Activated T-helper 1 cell treated with anti-CD3 and anti-CD28 coated beads, Interleukin-2, amount 50 U/mL, for 16 hours (primary cell): ENCODE measurements around the gene DHRS13.
"Not testable (repeated sequence)": the region's sequence is repeated elsewhere in the genome, so short reads cannot be mapped to it uniquely, and the experiment has no call there.

Experiments used
- DNase-seq, 2 donors: peaks; one replicate each; pipeline ENCODE4 v3.0.0-alpha.2; 2020; ENCODE audit warnings: low read depth in 1 of 2, low spot score in 1 of 2

The DHRS13 gene

DNA sequence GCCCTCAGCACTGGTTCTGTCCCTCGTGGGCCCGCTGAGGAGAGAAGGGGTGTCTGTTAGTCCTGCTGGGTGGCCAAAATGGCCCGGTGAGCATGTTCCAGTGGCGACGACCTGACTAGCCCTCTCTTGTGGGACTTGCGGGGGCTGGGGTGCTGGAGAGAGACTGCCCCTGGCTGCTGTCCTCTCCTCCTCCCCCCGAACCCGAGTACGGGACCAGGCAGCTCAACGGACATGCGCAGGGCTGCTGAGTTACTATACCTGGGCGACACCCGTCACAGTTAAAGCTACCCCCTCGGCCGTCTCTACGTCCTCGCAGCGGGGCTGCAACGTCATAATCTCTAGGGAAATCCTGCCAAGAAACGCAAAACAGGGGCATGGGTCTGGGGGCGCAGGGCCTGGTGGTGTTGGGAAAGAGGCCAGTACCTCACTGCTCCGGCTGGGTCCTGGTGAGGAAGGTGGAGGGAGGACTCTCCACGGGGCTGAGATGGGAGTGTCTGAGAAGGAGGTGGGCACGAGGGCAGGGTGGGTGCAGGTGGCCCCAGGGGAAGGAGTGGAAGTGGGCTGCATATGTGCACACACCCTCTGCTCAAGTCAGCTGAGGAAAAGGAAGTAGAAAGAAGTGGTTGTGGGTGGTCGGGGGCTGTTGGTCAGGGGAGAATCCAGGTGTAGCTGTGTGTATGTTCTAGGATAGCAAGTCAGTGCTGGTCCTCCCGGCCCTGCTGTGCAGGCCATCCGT is 18.7 kb downstream of the DHRS13 start:
- no peak for DNase-seq

DNA sequence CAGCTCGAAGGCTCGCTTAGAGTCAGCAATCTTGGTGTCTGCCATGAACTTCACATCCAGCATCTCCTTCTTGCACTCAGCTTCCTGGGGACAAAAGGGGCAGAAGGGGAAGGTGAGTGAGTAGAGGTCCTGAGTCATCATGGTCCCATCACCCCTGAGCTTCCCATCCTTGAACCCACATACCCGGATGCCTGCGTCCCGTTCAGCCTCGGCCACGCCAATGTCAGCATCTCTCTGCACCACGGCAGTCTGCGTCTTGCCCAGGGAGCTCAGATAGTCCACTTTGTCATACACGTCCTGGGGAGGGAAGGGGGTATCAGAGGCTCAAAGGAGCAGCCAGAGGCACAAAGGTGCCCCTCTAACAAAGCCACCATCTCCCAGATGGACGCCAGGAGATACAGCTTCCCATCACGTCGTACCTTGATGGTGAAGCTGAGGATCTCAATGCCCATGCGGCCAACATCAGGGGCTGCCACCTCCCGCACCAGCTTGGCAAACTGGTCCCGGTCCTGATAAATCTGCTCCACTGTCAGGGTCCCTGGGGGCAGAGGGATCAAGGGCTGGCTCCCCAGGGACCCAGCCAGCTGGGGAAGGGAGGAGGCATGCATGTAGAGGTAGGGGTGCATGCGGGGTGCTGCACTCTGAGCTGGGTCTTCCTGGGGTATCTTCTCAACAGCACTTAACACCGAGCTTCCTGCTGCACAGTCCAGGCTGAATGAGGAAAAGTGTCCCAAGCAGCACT is 20.6 kb downstream of the DHRS13 start:
- no peak for DNase-seq

DNA sequence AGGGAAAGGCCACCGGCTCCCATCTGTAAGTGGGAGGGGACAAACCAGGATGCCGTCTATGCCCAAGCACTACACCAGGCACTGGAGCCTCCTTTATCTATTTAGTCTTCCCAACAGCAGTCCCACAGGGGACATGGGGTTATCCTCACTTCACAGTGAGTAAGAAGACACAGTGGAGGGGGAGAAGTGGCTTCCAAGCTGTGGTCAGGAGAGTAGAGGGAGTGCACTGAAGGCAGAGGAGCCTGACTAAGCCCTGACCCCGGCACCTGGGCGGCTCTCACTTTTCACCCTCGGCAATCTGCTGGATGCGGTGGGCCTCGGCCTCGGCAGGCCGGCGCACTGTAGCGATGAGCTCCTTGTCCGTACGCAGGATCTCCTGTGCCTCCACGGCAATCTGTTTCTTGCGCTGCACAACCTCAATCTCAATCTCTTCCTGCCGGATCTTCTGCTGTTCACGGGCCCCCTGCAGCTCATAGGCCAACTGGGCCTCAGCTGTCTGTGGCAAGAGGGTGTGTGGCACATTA is 21.3 kb downstream of the DHRS13 start:
- no peak for DNase-seq

DNA sequence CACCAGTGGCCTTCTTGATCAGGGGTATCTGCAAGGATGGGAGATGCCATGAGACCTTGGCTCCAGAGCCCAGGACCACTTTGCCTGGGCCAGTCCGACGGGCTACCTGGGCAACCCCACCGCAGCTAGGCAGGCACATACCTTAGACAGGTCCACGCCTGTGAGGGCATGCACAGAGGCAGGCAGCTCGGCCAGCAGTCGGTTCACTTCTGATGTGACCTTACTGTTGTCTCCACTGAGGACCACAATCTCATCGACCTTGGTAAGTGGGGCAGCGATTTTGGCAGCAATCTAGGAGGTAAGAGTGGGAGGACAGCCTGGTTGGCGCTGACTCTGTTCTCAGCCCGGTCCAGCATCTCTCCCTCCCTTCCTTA is 22.3 kb downstream of the DHRS13 start:
- no peak for DNase-seq

DNA sequence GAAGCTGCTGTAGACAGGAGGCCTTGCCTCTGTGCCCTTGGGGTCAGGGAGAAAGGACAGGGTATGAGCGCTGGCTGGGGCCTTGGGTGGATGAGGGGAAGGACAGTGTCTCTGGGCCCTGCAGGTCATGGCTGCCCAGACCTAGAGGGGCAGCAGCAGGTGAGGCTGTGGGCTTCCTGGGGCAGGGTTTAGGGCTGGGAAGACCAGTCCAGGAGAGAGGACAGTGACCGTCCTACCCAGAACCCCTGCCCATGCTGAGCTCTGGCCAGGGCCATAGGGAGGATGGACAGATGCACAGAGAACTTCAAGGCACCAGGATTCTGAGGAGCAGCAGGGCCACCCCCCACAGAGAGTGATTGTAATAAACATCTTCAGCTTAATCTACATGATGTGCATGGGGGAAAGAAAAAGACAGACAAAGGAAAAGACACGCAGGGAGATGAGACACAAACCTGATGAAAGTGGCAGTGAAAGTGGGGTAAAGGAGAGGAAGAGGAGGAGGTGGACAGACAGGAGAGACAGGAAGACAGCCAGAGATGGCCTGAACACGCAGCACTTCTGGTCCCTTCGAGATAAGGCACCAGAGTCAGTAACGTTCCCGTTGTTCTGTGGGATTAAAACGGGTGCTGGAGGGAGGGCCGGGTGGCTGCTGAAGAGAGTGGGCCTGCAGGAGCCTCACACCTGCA is 22.9 kb downstream of the DHRS13 start:
- no peak for DNase-seq

DNA sequence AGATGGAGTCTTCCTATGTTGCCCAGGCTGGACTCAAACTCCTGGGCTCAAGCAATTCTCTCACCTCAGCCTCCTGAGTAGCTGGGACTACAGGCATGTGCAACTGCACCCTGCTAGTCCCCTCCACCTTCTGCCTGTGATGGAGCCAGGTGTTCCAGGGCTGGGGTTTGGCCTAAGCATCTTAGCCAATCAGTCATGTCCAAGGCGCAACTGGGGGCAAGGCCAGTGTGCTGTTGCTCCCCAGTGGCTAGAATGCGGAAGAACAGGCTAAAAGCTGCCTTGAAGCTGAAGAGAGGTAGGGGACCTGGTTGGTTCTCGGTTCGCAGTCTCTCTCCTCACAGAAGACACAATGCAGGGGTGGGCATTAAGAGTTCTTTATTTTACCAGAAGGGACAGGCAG is 23.9 kb downstream of the DHRS13 start:
- no peak for DNase-seq

DNA sequence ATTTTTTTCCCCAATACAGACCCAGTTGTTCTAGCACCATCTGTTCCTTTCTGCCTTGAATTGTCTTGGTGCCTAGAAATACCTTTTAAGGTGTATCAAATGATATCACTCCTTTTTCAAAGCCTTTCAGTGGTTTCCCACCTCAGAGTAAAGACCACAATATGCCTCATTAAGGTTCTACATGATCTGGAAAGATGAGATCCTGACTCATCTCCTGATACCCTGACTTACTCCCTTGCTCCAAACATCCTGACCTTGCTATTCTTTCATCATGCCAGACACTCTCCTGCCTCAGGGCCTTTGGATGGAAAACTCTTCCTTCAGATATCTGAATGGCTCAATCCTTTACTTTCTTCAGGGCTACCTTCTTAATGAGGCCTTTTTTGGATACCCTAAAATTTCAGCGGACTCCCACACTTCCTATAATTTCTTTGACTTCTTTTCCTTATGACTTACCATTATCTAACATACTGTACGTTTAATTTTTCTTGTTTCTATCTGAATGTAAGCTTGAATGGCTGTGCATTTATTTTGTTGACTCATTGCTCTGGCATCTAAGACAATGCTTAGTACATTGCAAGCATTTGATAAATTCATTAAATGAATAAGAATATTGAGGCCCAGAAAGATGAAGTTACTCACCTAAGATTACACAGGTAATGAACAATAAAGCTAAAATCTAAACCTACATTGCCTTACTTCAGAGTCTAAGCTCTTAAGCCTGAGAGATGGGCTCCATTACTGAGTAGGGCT is 24.5 kb downstream of the DHRS13 start:
- no peak for DNase-seq

DNA sequence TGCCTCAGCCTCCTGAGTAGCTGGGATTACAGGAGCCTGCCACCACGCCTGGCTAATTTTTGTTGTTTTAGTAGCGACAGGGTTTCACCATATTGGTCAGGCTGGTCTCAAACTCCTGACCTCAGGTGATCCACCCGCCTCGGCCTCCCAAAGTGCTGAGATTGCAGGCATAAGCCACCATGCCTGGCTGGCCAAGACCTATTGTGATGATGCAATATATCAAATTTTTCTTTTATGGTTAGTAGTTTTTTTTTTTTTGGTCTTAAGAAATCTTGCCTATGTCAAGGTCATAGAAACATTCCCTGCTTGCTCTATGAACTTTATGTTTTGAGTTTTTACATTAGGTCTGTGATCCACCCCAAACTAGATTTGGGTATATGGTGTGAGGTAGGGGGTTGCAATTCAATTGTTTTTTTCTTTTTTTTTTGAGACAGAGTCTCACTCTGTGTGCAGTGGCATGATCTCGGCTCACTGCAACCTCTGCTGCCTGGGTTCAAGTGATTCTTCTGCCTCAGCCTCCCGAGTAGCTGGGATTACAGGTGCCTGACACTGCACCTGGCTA is 25.6 kb downstream of the DHRS13 start:
- DNase-seq, result not testable (repeated sequence)

DNA sequence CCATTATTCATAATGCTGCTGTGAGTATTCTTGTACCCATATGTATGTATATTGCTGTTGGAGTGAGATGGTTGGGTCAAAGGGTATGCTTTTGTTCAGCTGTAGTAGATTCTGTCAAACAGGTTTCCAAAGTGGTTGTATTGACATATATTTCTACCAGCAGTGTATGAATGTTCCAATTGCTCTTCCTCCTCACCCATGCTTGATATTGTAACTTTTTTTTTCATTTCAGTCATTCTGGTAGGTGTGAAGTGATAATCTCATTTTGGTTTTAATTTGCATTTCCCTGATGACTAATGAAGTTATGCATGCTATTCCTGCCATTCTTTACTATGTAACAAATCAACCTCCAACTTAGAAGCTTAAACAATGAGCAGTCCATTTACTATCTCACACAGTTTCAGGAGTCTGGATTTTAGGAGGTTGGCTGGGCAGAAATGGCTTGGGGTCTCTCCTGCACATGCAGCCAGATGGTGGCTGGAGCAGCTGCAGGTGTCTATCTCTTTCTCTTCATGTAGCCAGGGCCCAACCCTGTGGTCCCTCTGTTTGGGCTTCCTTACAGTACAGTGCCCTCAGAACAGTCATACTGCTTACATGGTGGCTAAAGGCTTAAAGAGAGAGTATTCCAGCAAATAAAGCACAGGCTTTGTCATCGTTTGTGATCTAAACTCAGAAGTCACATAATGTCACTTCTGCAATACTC is 26.9 kb downstream of the DHRS13 start:
- DNase-seq, result no peak

DNA sequence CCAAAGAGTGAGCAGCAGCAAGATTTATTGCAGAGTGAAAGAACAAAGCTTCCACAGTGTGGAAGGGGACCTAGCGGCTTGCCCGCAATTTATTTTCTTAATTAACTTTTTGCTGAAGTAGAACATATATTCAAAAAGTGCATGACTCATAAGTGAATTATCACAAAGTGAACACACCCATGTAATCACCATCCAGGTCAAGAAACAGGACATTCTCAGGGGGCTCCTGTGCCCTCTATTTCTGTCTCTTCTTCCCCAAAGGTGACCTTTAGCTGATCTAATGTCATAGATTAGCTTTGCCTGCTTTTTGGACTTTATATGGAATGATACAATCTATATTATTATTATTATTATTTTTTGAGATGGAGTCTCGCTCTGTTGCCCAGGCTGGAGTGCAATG is 28.1 kb downstream of the DHRS13 start:
- no peak for DNase-seq

DNA sequence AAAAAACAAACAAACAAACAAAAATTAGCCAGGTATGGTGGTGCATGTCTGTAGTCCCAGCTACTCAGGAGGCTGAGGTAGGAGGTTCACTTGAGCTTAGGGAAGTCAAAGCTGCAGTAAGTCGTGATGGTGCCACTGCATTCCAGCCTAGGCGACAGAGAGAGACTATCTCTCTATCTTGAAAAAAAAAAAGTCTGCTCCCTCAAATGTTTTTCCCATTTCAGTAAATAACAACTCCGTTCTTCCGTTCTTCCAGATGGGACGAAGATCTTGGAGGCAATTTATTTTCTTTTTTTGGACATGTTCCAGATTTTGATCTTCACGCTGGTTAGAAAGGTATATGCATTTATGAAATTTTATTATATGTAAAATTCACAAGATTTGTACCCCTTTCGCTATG is 29.0 kb downstream of the DHRS13 start:
- DNase-seq, result no peak

DNA sequence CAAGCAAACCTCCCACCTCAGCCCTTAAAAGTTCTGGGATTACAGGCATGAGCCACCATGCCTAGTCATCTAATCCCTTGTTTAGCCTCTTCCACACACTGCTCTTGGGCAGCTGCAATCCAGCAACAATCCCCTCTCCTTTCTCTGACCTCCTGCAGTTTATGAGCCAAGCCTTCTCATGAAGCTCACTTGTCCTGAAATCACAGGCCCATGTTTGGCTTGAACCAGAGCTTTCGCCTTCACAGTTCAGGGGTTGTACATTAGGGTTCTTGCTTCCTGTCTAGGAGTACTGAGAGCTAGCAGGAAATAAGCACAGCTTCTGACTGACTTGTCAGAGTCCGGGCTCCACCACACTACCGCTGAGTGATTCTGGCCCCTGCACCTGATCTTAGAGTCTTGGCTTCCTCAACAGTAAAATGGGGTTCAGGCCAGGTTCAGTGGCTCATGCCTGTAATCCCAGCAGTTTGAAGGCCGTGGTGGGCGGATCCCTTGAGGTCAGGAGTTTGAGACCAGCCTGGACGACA is 31.8 kb downstream of the DHRS13 start:
- no peak for DNase-seq

DNA sequence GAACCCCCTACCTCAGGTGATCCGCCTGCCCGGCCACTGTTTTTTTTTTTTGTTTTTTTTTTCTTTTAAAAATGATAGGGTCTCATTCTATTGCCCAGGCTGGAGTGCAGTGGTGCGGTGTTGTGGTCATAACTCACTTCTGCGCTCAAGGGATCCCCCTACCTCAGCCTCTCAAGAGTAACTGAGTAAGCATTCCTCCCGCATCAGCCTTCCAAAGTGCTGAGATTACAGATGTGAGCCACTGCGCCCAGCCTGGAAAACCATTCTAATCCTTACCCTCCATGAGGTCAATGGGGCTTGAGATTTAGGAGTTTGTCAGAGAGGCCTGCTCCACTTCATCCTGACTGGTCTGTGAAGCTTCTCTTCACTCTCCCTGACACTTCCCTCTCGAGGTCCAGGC is 35.6 kb downstream of the DHRS13 start:
- DNase-seq, result no peak

DNA sequence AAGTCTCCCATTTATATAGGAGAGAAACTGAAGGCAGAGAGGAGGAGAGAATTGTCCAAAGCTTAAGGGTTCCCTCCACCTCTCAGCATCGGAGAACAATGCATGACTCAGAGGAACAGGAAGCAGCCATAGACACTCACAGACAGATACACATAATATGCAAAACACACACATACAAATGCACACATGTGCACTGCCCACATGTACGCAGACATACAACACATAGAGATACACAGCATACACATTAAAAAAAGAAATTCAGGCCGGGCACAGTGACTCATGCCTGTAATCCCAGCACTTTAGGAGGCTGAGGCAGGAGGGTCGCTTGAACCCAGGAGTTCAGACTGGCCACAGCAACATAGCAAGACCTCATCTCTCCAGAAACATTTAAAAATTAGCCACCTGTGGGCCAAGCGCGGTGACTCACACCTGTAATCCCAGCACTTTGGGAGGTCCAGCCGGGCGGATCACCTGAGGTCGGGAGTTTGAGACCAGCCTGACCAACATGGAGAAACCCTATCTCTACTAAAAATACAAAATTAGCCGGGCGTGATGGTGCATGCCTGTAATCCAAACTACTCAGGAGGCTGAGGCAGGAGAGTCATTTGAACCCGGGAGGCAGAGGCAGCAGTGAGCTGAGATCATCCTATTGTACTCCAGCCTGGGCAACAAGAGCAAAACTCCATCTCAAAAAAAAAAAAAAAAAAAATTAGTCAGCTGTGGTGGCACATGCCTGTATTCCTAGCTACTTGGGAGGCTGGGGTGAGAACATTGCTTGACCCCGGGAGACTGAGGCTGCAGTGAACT is 36.7 kb downstream of the DHRS13 start:
- DNase-seq, result no peak

DNA sequence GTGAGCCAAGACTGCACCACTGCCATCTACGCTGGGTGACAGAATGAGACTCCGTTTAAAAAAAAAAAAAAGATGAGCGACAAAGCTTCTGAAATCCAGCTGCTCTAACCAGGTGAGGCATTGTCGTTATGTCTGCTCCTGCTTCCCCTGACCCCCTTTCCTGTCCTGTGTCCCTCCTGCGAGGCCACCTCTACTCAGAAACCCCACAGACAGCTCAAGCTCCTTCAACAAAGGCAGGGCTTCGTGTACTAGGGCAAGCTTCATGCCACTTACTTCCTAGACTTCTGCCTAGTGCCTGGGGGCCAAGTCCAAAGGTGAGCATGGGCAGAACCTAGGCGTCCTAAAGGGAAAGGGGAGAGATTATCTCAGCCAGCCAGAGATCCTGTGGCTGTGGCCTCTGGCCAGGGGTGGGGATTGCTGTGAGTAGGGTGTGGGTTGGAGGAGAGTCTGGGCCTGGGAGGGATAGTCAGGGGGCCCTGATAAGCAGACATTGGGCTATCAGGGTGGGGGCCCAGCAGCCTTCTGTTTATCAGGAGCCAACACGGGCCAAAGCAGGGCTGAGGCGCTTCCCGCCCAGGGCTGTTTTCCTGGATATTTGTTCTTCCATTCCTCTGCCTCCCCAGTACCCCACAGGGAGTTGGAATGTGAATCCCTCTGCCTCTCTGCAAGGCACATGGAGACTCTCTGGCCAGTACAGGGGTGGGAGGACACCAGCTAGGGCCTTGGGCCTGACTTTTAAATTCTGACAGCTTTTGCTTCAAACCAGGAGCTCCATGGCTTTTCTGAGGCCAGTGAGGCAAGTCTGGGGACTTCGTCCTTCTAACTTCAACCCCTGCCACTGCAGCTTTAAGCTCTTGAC is 37.7 kb downstream of the DHRS13 start:
- no peak for DNase-seq

DNA sequence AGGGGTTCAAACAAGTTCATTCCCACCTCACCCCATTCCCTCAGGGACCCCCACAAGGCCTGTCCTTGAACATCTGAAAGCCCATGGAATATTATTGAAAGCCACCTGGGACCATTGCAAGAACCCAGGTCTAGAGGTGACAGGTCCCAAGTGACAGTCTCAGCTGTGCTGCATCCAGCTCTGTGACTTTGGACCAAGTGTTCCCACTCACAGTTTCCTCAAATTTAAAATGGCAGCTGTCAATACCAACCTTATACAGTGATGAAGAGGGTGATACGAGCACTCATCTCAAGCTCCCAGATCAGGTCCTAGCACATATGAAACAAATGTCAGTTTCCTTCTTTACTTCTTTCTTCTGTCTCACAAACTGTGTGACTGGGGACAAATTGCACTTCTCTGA is 38.9 kb downstream of the DHRS13 start:
- DNase-seq, result no peak

DNA sequence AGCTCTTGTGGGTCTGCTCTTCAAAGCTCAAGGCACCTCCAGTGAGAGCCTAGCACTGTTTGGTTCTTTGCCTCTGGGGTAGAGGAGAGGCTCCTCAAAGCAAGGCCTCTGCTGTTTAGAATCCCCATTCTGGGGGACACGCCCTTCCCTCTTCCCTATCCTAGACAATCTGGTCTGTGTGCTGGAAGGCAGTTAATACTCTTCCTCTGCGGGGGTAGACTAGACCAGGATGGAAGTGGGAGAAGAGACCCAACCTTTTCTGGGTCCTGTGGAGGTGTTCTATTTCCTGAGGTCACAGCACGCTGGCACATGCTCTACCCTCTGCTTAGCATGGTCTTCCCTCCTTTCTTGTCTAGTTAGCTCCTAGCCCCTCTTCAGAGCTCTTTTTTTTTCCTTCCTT is 40.3 kb downstream of the DHRS13 start:
- no peak for DNase-seq

DNA sequence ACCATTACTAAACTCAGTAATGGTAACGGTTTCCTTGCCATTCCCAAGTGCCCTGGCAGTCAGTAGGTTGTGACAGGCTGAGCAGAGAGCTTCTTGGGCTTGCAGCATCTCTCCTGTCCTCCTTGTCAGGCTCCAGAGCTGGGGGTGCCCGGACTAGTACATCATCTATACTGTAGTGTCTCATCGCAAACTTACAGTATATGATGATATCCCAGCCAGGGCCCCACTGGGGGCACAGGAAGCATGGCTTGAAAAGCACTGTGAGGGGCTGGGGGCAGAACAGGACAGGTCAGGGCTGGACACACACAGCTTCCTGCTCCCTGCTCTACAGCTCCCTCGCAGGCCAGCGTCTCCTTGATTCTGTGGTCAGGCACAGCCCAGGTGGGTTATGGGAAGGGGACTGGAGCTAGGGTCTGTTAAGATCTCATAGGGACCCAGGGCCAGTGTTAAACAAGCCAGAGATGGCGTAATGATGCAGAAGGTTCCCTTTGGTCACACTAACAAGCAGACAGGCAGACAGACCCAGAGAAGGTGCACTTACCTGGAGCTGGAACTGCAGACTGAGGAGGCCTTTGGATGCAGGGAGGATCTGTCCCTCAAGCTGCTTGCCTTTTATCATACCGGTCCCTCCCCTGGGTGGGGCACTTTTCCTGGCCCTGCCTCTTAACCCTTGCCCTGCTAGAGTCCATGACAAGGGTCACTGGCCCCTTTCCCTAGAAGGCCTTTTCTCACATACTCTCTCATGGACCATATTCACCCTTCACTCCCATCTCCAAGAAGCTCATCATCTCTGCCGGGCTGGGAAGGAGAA is 41.3 kb downstream of the DHRS13 start:
- DNase-seq, result no peak
